Activated naive CD4-positive, alpha-beta T cell treated with anti-CD3 and anti-CD28 coated beads, Interleukin-2, amount 10 ng/mL, durations not matched to agents 7 days and 5 days (primary cell): ENCODE results near the gene FCHSD2.
"Not testable (repeated sequence)": the region's sequence is repeated elsewhere in the genome, so short reads cannot be mapped to it uniquely, and the experiment has no call there.

Experiments
- CTCF ChIA-PET: fragments of 350-600 bp; sonication (Branson Sonifier 250); formaldehyde crosslinking; loops from one replicate; lab custom pipeline; 2021; ENCODE audit warnings: antibody characterized with exemption; lab: Charles Lee
- DNase-seq: peaks from one replicate; pipeline ENCODE4 v3.0.0-alpha.2; 2020
- H3K27ac Mint-ChIP-seq: one replicate; pipeline ENCODE4 v1.8.0; 2021; ENCODE audit warnings: mild to moderate bottlenecking, moderate library complexity, mixed read lengths
- H3K27me3 Mint-ChIP-seq: one replicate; pipeline ENCODE4 v1.8.0; 2021; ENCODE audit warnings: mild to moderate bottlenecking, mixed read lengths
- H3K36me3 Mint-ChIP-seq: one replicate; pipeline ENCODE4 v1.8.0; 2021; ENCODE audit warnings: mixed read lengths
- H3K4me1 Mint-ChIP-seq: one replicate; pipeline ENCODE4 v1.8.0; 2021; ENCODE audit warnings: mixed read lengths
- H3K4me3 Mint-ChIP-seq: one replicate; pipeline ENCODE4 v1.8.0; 2021; ENCODE audit warnings: mild to moderate bottlenecking, moderate library complexity, mixed read lengths
- H3K9me3 Mint-ChIP-seq: one replicate; pipeline ENCODE4 v1.8.0; 2021; ENCODE audit warnings: mixed read lengths

Gene FCHSD2

GRCh38 chr11:72859126-72859525 lies 283.0 kb downstream of the FCHSD2 start:
- Mint-ChIP-seq H3K4me1 (no peaks in the 10 kb centered on the region), H3K4me3 (no peak overlapping the region), H3K36me3 (peaks cover 8% of the 10 kb centered on the region), H3K9me3 (no peaks in the 10 kb centered on the region), H3K27me3 (no peaks in the 10 kb centered on the region), H3K27ac (no peak overlapping the region)
- CTCF ChIA-PET = no interaction called here
- DNase-seq = no peak

DNA sequence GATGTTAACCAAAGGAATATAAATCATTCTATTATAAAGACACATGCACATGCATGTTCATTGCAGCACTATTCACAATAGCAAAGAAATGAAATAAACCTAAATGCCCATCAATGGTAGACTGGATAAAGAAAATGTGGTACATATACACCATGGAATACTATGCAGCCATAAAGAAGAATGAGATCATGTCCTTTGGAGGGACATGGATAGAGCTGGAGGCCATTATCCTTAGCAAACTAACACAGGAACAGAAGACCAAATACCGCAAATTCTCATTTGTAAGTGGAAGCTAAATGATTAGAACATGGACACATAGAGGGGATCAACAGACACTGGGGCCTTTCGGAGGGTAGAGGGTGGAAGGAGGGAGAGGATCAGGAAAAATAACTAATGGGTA lies 283.9 kb downstream of the FCHSD2 start:
- H3K27ac Mint-ChIP-seq, H3K9me3 Mint-ChIP-seq, H3K27me3 Mint-ChIP-seq: not testable (repeated sequence)

DNA sequence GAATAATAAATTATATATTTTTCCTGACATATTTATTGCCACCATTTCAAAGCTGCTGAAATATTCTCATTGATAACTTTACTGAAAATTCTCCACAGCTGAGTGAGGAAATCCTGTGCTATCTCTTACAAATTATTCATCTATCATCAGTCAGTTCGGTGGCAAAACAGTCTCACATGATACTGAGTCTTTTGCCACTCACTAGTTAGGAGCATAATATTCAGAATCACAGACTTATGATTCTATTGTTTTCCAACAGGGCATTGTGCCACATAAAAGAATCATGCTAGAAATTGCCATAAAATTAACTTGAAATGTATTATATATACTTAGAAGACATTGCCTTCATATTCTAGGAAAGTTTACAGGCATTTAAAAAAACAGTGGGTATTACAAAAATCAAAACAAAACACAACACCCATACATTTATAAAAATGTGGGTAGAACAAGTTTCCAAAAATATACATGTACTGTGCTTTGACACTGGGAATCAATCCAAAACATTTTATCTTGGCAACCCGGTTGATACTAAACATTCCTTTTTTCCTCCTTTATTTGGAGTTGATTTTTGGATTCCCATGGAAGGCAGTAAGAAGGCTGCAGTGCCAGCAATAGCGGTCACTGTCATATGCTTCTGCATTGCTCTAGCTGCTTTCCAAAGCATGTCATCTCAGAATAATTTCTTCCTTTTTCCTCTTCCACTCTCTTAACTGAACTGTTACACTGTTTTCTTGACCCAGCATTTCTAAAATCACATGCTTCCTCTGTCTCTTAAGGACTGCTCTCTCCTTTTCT lies 285.4 kb downstream of the FCHSD2 start:
- Mint-ChIP-seq H3K27me3 (no peaks in the 10 kb centered on the region), H3K9me3 (no peaks in the 10 kb centered on the region), H3K4me3 (no peak overlapping the region), H3K4me1 (no peaks in the 10 kb centered on the region), H3K27ac (no peak overlapping the region), H3K36me3 (peaks cover 8% of the 10 kb centered on the region)
- CTCF ChIA-PET = no interaction called here
- DNase-seq = no peak

More for the DNA sequence above, 283.9 kb downstream of the FCHSD2 start:
- H3K36me3 Mint-ChIP-seq, DNase-seq, H3K4me1 Mint-ChIP-seq, H3K4me3 Mint-ChIP-seq, CTCF ChIA-PET: not testable (repeated sequence)

DNA sequence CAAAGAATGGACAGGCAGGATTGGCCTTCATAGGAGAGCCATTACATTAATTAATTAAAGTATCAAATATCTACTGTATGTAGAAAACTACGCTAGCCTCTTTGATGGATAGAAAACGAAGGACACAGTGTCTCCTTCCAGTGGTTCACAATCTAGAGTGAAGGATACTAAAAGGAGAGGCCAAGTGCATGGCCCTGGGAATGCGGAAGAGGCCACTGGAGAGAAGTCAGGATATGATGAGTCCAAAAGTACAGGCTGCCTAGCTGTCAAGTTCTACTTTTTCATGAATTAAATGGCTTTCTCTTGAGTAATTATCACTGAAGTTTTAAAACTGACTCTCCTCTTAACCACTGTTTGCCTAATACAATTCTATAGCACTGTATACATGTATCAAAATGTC lies 286.1 kb downstream of the FCHSD2 start:
- Mint-ChIP-seq H3K4me1 (peaks cover 2% of the 10 kb centered on the region), H3K9me3 (no peaks in the 10 kb centered on the region), H3K36me3 (peaks cover 8% of the 10 kb centered on the region), H3K27me3 (no peaks in the 10 kb centered on the region), H3K27ac (no peak overlapping the region), H3K4me3 (no peak overlapping the region)
- DNase-seq = no peak
- CTCF ChIA-PET = no interaction called here

DNA sequence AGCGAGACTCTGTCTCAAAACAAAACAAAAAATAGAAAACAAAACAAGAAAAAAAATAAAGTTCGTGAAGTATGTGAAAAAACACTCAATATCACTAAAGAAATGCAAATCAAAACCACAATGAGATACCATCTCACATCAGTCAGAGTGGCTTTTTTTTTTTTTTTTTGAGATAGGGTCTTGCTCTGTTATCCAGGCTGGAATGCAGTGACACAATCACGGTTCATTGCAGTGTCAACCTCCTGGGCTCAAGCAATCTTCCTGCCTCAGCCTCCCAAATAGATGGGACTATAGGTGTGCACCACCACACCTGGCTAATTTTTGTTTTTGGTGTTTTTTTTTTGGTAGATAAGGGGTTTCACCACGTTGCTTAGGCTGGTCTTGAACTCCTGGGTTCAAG lies 290.4 kb downstream of the FCHSD2 start:
- CTCF ChIA-PET = interaction anchor here (3.1 kb wide), 1 partner anchor 326 kb away, joined by 13 read pairs; no protein-coding TSS in a partner anchor
- H3K9me3 Mint-ChIP-seq = no peaks in the 10 kb centered on the region
- peaks cover 10% of the 10 kb centered on the region for H3K36me3 Mint-ChIP-seq
- DNase-seq = no peak
- no peak overlapping the region for H3K27ac Mint-ChIP-seq
- peaks cover 6% of the 10 kb centered on the region for H3K4me1 Mint-ChIP-seq
- H3K27me3 Mint-ChIP-seq = no peaks in the 10 kb centered on the region
- H3K4me3 Mint-ChIP-seq = no peak overlapping the region

GRCh38 chr11:72850832-72851231 lies 291.3 kb downstream of the FCHSD2 start:
- Mint-ChIP-seq H3K36me3 (peaks cover 12% of the 10 kb centered on the region), H3K4me3 (no peak overlapping the region), H3K9me3 (no peaks in the 10 kb centered on the region), H3K4me1 (peaks cover 6% of the 10 kb centered on the region), H3K27me3 (no peaks in the 10 kb centered on the region), H3K27ac (no peak overlapping the region)
- DNase-seq = no peak
- CTCF ChIA-PET = interaction anchor here (3.1 kb wide), 1 partner anchor 327 kb away, joined by 13 read pairs; no protein-coding TSS in a partner anchor

- H3K4me1 Mint-ChIP-seq = peaks cover 6% of the 10 kb centered on the region
- CTCF ChIA-PET = interaction anchor here (3.1 kb wide), 1 partner anchor 329 kb away, joined by 13 read pairs; no protein-coding TSS in a partner anchor
- H3K36me3 Mint-ChIP-seq = peaks cover 18% of the 10 kb centered on the region
- no peaks in the 10 kb centered on the region for H3K9me3 Mint-ChIP-seq
- H3K27me3 Mint-ChIP-seq = no peaks in the 10 kb centered on the region
- no peak overlapping the region for H3K27ac Mint-ChIP-seq
- no peak overlapping the region for H3K4me3 Mint-ChIP-seq
- DNase-seq = peak; percentile 65
These were observed 293.2 kb downstream of the FCHSD2 start for GRCh38 chr11:72848846-72849466.

- H3K27ac Mint-ChIP-seq = no peak overlapping the region
- H3K4me1 Mint-ChIP-seq = peaks cover 2% of the 10 kb centered on the region
- no peaks in the 10 kb centered on the region for H3K27me3 Mint-ChIP-seq
- H3K9me3 Mint-ChIP-seq = no peaks in the 10 kb centered on the region
- no peak overlapping the region for H3K4me3 Mint-ChIP-seq
- CTCF ChIA-PET = interaction anchor here (2.1 kb wide), 1 partner anchor 13 kb away, joined by 5 read pairs; no protein-coding TSS in a partner anchor
- no peak for DNase-seq
- peaks cover 42% of the 10 kb centered on the region for H3K36me3 Mint-ChIP-seq
These were observed 297.8 kb downstream of the FCHSD2 start for GRCh38 chr11:72844356-72844755.

GRCh38 chr11:72842653-72843330 lies 299.3 kb downstream of the FCHSD2 start:
- no peak overlapping the region for H3K27ac Mint-ChIP-seq

GRCh38 chr11:72842126-72842525 lies 300.0 kb downstream of the FCHSD2 start:
- Mint-ChIP-seq H3K9me3 (no peaks in the 10 kb centered on the region), H3K4me1 (peaks cover 7% of the 10 kb centered on the region), H3K27me3 (no peaks in the 10 kb centered on the region), H3K36me3 (peaks cover 42% of the 10 kb centered on the region), H3K27ac (no peak overlapping the region), H3K4me3 (no peak overlapping the region)
- no peak for DNase-seq
- CTCF ChIA-PET = no interaction called here

More at GRCh38 chr11:72842653-72843330, 299.3 kb downstream of the FCHSD2 start:
- H3K27me3 Mint-ChIP-seq = no peaks in the 10 kb centered on the region
- DNase-seq = no peak
- H3K4me3 Mint-ChIP-seq = no peak overlapping the region
- no peaks in the 10 kb centered on the region for H3K9me3 Mint-ChIP-seq
- H3K36me3 Mint-ChIP-seq = peaks cover 42% of the 10 kb centered on the region
- H3K4me1 Mint-ChIP-seq = peaks cover 7% of the 10 kb centered on the region
- CTCF ChIA-PET = no interaction called here

- Mint-ChIP-seq H3K4me1 (peaks cover 7% of the 10 kb centered on the region), H3K27ac (no peak overlapping the region), H3K36me3 (peaks cover 42% of the 10 kb centered on the region), H3K27me3 (no peaks in the 10 kb centered on the region), H3K9me3 (no peaks in the 10 kb centered on the region), H3K4me3 (no peak overlapping the region)
- CTCF ChIA-PET = interaction anchor here (2.0 to 2.4 kb wide), 2 partner anchors 10 to 336 kb away, joined by 6 to 9 read pairs; no protein-coding TSS in a partner anchor
- no peak for DNase-seq
These were observed 300.7 kb downstream of the FCHSD2 start for GRCh38 chr11:72841397-72841796.

DNA sequence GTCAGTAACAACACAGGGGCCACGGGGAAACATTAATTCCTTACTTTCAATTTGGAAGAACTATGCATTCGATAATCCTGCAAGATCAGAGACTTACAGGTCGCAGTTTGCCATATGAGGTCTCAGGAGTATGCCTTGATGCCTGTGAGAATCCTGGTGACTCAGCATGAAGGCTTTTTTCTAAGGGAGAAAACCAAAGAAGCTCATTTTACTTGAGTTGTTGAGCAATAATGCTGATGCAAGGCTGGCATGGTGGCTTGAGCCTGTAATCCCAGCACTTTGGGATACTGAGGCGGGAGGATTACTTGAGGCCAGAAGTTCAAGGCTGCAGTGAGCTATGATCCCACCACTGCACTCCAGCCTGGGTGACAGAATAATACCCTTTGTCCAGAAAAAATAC lies 301.3 kb downstream of the FCHSD2 start:
- H3K4me3 Mint-ChIP-seq = no peak overlapping the region
- no peak for DNase-seq
- CTCF ChIA-PET = interaction anchor here (0.6 to 2.4 kb wide), 5 partner anchors 9 to 338 kb away, joined by 3 to 9 read pairs (median 5); no protein-coding TSS in a partner anchor
- H3K4me1 Mint-ChIP-seq = peaks cover 10% of the 10 kb centered on the region
- no peaks in the 10 kb centered on the region for H3K9me3 Mint-ChIP-seq
- H3K27ac Mint-ChIP-seq = no peak overlapping the region
- H3K27me3 Mint-ChIP-seq = no peaks in the 10 kb centered on the region
- peaks cover 40% of the 10 kb centered on the region for H3K36me3 Mint-ChIP-seq

DNA sequence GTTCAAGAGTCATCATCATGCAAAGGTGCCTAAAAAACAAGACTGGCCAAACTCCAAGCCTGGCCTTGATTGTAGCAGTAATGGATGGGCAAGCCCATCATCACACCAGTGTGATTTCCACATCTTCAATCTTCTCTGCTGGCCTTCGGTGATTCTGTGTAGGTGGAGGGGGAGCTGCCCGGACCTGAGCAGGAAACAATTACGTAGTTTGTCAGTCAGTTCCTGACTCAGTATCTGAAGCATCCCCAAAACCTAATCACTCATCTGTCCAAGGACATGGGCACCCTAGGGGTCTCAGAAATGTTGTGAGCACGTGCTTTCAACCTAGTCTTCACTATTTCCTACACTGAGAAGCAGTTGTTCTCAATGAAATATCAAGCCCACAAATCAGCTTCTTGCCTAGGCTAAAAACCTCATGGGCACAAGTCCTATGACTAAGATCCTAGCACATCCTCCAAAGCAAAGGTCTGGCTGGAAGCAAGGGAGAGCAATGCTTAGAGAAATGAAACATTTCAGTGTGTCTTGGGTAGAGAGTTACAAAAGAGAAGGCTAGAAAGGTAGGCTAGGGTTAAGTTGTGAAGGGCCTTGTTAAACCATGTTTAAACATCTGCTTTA lies 303.3 kb downstream of the FCHSD2 start:
- Mint-ChIP-seq H3K27ac (peak overlapping the region; percentile 42), H3K27me3 (no peaks in the 10 kb centered on the region), H3K4me3 (no peak overlapping the region), H3K9me3 (no peaks in the 10 kb centered on the region), H3K4me1 (peaks cover 17% of the 10 kb centered on the region), H3K36me3 (peaks cover 32% of the 10 kb centered on the region)
- CTCF ChIA-PET = interaction anchor here (1.6 kb wide), 1 partner anchor 340 kb away, joined by 4 read pairs; no protein-coding TSS in a partner anchor
- no peak for DNase-seq

GRCh38 chr11:72836111-72836510 lies 306.0 kb downstream of the FCHSD2 start:
- H3K4me3 Mint-ChIP-seq = no peak overlapping the region
- H3K27me3 Mint-ChIP-seq = no peaks in the 10 kb centered on the region
- no peak for DNase-seq
- peaks cover 17% of the 10 kb centered on the region for H3K4me1 Mint-ChIP-seq
- H3K36me3 Mint-ChIP-seq = peaks cover 33% of the 10 kb centered on the region
- CTCF ChIA-PET = interaction anchor here (2.5 to 11.5 kb wide), 3 partner anchors 10 to 343 kb away, joined by 7 to 180 read pairs (median 8); no protein-coding TSS in a partner anchor
- H3K27ac Mint-ChIP-seq = no peak overlapping the region
- no peaks in the 10 kb centered on the region for H3K9me3 Mint-ChIP-seq
